Measurements from ENCODE around the gene SF3B3.
"Not testable (repeated sequence)": the region's sequence is repeated elsewhere in the genome, so short reads cannot be mapped to it uniquely, and the experiment has no call there.

SF3B3 gene

DNA sequence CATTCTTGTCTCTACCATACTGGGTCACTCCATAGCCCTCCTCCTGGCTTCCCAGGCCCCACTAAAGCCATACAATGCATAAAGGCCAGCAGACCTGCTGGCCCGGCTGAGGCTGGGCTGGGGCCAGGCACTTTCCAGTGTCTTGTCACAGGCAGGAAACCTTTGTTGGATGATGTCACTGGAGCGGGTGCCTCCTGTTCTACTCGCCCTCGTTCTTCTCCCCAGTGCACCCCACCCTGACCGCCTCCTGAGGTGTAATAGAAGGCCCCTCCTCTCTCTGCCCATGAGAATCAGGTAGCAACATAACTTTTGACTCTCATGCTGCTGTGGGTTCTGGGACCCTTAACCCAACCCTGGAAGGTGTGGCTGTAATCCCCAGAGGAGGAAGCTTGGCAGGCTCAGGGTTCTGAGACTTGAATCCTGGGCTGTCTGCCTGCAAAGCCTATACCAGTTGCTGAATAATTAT, 68.5 kb downstream of the SF3B3 start:
- DNase-seq = no peak

DNA sequence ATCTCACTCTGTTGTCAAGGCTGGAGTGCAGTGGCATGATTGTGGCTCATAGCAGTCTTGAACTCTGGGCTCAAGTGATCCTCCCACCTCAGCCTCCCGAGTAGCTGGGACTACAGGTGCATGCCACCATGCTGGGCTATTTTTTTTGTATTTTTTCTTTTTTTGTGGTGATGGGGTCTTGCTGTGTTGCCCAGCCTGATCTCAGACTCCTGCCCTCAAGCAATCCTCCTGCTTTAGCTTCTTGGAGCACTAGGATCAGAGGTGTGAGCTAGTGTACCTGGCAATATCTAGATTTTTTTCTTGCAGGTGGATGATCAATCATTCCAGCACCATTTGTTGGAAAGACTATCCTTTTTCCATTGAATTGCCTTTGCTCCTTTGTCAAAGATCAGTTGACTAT, 69.9 kb downstream of the SF3B3 start:
- DNase-seq = no peak

GRCh38 chr16:70594569-70594968, 71.0 kb downstream of the SF3B3 start:
- no peak for DNase-seq

- DNase-seq = no peak
These were observed 73.7 kb downstream of the SF3B3 start for GRCh38 chr16:70597135-70597835.

DNA sequence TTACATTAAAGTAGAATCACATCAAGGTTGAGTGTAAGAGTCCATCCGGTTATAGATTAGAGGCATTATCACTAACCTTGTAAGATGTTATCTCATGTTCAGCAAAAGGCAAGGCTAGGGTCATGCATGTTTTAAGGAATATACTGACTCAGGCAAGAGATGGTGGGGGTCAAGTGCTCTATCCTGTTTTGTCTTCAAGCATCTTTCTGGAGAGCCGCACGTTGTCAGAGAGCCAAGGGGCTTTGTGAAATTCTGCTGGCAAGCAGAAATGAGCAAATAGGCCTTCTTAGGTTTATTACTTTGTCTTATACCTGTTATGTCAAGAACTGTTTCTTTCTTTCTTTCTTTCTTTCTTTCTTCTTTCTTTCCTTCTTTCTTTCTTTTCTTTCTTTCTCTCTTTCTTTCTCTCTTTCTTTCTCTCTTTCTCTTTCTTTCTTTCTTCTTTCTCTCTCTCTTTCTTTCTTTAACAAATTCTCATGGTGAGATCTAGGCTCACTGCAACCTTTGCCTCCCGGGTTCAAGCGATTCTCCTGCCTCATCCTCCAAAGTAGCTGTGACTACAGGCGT, 75.4 kb downstream of the SF3B3 start:
- no peak for DNase-seq

DNA sequence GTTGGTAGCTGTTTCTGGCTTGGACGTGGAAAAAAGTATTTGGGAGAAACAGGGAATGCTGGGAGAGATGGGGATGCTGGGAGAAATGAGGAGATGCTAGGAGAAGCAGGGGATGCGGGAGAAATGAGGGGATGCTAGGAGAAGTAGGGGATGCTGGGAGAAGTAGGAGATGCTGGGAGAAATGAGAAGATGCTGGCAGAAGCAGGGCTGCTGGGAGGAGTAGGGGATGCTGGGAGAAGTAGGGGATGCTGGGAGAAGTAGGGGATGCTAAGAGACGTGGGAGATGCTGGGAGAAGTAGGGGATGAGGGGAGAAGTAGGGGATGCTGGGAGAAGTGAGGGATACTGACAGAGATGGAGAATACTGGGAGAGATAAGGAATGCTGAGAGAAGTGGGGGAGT, 77.1 kb downstream of the SF3B3 start:
- no peak for DNase-seq

GRCh38 chr16:70601576-70602575, 78.3 kb downstream of the SF3B3 start:
- no peak for DNase-seq

DNA sequence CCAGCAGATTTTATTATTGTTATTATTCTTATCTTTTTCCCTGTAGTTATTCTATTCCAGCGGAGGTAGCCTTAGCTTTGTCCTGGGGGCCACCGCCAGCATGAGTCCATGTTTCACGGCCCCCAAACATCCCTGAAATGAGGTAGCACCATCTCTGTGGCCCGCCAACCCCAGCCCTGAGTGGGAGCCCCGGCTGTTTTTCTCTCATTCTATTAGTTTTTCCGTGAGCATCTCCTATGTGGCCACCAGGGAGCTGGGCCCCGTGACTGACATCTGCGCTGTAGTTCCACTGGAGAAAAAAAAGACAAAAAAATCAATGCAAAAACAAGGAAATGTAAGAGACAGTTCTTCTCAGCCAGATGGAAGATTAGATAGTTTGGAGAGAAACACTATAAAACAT, 79.2 kb downstream of the SF3B3 start:
- no peak for DNase-seq

DNA sequence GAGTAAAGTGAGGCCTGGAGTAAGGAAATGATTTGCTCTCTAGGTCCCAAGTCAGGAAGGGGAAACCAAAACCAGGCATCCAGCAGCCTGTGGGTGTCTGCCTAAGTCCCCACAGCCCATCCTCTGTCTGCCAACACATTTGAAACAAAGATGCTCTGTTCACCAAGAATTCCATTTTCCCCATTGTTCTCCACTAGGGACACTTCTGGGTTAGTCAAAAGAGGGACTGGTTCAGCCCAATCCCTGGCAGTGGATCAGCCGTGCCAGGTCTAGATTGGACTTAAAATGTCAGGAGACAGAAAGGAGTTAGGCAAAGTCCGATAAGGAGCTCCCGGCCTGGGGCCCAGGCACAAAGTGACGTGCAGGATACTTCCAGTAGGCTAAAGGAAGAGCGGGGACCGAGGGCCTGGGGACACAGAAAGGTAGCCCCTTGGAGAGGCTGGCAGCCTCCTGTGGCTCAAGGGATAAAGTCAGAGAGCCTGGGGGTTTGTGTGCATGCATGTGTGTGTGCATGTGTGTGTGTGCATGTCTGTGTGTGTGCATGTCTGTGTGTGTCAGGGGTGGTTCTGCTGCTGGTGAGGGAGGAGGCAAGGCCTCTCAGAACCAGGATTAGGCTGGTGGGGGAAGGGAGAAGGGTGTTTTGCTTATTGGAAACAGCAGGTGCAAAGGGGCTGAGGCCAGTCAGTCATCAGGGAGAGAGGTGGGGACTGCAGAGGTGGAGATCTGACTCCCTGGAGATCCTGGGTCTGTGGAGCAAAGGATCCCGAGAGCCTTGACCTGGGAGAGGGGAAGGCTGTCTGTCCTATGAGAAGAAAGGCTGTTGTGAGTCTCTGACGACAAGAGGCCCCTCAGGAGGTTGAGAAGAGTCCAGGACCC, 81.0 kb downstream of the SF3B3 start:
- no peak for DNase-seq

GRCh38 chr16:70605283-70605657, 81.7 kb downstream of the SF3B3 start:
- no peak for DNase-seq

GRCh38 chr16:70608521-70608920, 84.9 kb downstream of the SF3B3 start:
- DNase-seq = no peak

DNA sequence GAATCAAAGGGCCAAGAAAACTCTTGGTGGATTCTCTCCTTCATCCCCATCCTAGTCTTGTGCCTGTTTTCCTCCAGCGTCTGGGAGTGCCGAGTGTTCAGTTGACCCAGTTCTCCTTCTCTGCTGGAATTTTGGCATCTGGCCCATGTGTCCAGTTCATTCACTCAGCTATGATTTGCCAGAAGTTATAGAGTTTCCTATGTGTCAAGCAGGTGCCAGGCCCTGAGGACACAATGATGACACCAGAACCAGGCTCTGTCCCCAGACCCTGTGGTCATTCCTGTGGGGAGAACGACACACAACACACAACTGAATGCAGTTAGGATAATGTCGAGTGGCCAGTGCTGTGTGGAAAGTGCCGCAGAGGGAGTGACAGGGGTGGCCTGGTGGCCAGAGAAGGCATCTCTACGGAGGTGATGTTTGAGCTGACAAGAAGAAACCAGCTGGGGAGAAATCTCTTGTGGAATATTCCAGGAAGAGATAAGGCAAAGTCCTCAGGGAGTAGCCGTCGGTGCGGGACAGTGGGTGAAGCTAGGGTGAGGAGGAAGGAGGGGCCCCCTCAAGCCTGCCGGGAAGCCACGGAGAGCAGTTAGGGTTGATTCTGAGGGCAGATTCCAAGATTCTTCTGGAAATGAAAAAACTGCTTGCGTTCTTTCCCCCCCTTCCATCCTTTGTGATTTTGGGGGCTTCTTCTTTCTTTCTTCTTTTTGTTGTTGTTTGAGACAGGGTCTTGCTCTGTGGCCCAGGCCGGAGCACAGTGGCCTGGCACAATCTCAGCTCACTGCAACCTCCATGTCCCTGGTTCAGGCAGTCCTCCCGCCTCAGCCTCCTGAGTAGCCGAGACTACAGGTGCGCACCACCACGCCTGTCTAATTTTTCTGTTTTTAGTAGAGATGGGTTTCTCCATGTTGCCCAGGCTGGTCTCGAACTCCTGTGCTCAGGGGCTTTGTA, 86.9 kb downstream of the SF3B3 start:
- no peak for DNase-seq

GRCh38 chr16:70611224-70611598, 87.6 kb downstream of the SF3B3 start:
- DNase-seq = no peak

DNA sequence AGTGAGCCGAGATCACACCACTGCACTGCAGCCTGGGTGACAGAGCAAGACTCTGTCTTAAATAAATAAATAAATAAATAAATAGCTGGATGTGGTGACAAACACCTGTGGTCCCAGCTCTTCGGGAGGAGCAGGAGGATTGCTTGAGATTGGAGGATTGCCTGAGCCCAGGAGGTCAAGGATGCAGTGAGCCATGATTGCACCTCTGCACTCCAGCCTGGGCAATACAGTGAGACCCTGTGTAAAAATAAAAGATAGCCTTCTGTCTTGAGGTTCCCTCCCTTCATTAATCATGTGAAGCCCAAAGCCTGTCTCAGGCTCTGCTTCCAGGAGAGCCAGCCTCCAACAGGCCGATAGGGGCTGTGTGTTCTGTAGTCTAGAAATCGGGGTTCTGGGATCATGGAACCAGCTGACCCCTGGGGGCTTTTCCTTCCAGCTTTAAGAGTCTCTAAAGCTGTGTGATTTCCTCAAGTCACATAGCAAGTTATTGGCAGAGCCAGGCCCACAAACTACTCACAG, 88.2 kb downstream of the SF3B3 start:
- no peak for DNase-seq

GRCh38 chr16:70612931-70613330, 89.3 kb downstream of the SF3B3 start:
- no peak for DNase-seq

GRCh38 chr16:70614208-70614951, 90.8 kb downstream of the SF3B3 start:
- no peak for DNase-seq

GRCh38 chr16:70615945-70616344, 92.3 kb downstream of the SF3B3 start:
- no peak for DNase-seq

GRCh38 chr16:70621864-70622263, 98.2 kb downstream of the SF3B3 start:
- DNase-seq = not testable (repeated sequence)
